Measurements from ENCODE around the gene TUBD1. TPM values are rescaled to one million over a fixed set of nuclear protein-coding genes. Genes with fewer than 3 reads are reported as not detected.

Gene TUBD1
- total RNA-seq, 2 donors from 2014 or later: 6.9 to 7.5 TPM

- TF ChIP-seq POLR2A (IDR thresholded peaks at IDR 0.05): no peak
- TF ChIP-seq, protein P1, sequence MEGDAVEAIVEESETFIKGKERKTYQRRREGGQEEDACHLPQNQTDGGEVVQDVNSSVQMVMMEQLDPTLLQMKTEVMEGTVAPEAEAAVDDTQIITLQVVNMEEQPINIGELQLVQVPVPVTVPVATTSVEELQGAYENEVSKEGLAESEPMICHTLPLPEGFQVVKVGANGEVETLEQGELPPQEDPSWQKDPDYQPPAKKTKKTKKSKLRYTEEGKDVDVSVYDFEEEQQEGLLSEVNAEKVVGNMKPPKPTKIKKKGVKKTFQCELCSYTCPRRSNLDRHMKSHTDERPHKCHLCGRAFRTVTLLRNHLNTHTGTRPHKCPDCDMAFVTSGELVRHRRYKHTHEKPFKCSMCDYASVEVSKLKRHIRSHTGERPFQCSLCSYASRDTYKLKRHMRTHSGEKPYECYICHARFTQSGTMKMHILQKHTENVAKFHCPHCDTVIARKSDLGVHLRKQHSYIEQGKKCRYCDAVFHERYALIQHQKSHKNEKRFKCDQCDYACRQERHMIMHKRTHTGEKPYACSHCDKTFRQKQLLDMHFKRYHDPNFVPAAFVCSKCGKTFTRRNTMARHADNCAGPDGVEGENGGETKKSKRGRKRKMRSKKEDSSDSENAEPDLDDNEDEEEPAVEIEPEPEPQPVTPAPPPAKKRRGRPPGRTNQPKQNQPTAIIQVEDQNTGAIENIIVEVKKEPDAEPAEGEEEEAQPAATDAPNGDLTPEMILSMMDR (IDR thresholded peaks at IDR 0.05): no peak
- Histone ChIP-seq H3K27me3 (no peaks in the 10 kb centered on the region), H3K4me3 (no peak overlapping the region), H3K9me3 (no peaks in the 10 kb centered on the region), H3K27ac (peak overlapping the region; percentile 82 to 95 (median 84)), H3K4me1 (peaks cover 66% of the 10 kb centered on the region), H3K36me3 (replicated peaks in 1 of 2; ENCODE audit: insufficient read depth in 1 of 2, low read depth in 2 of 2) (no peaks in the 10 kb centered on the region)
- DNase-seq (no peak), ATAC-seq (no peak)
- WGBS, 2 donors: 68 to 75% methylated on average over 2 of the region's 2 CpGs
- intact Hi-C loops (cut with DNase I): no loop called here
These were observed 64.3 kb downstream of the TUBD1 start for GRCh38 chr17:59828478-59828760.

DNA sequence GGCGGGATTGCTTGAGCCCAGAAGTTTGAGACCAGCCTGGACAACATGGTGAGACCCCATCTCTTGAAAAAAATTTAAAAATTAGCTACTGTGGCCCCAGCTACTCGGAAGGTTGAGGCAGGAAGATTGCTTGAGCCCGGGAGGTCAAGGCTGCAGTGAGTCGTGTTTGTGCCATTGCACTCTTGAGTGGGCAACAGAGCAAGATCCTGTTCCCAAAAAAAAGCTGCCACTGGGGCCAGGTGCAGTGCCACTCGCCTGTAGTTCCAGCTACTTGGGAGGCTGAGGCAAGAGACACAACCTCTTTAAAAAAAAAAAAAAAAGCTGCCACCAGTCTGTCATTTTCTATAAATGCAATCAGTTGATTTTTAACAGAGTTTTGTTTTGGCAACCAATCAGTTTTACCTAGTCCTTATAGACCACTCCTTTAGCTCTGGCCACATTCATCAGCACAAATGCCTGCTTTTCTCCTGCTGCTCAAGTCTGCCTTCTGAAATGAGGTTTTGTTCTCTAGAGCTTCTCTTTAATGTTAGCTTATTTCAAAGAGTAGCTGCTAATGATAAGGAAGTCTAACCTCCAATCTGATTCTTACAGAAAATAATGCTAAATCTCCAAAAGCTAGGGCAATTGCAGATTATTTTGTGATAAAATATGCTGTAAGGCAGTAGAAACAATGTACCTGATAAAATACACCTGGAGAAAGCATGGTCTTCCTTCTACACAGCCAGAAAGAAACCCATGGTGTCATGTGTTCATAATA is 64.8 kb downstream of the TUBD1 start:
- Histone ChIP-seq H3K4me1 (peaks cover 62% of the 10 kb centered on the region), H3K4me3 (no peak overlapping the region), H3K36me3 (replicated peaks in 1 of 2; ENCODE audit: insufficient read depth in 1 of 2, low read depth in 2 of 2) (no peaks in the 10 kb centered on the region), H3K27me3 (no peaks in the 10 kb centered on the region), H3K27ac (peak overlapping the region; percentile 82 to 95 (median 84)), H3K9me3 (no peaks in the 10 kb centered on the region)
- 69 to 74% methylated on average over 5 of the region's 5 CpGs for WGBS, 2 donors
- ATAC-seq (no peak), DNase-seq (no peak)
- TF ChIP-seq, protein P1 (IDR thresholded peaks at IDR 0.05): no peak
- peak in 1 of 3 donors; percentile 21 for TF ChIP-seq POLR2A (IDR thresholded peaks at IDR 0.05)
- intact Hi-C loops (cut with DNase I): no loop called here

GRCh38 chr17:59826706-59827453 is 65.9 kb downstream of the TUBD1 start:
- H3K4me3 ChIP-seq: no peak overlapping the region
- no peak for ATAC-seq
- H3K4me1 ChIP-seq: peaks cover 58% of the 10 kb centered on the region
- H3K9me3 ChIP-seq: no peaks in the 10 kb centered on the region
- H3K36me3 ChIP-seq (replicated peaks in 1 of 2; ENCODE audit: insufficient read depth in 1 of 2, low read depth in 2 of 2): no peaks in the 10 kb centered on the region
- WGBS, 2 donors: 85 to 93% methylated on average over 4 of the region's 4 CpGs
- no peak for DNase-seq
- H3K27ac ChIP-seq: peak overlapping the region in 3 of 4 donors; percentile 84 to 95 (median 85)
- no peaks in the 10 kb centered on the region for H3K27me3 ChIP-seq
- intact Hi-C loops (cut with DNase I): no loop called here
- TF ChIP-seq POLR2A (IDR thresholded peaks at IDR 0.05): no peak
- TF ChIP-seq, protein P1 (IDR thresholded peaks at IDR 0.05): no peak

- Histone ChIP-seq H3K36me3 (replicated peaks in 1 of 2; ENCODE audit: insufficient read depth in 1 of 2, low read depth in 2 of 2) (no peaks in the 10 kb centered on the region), H3K27ac (peak overlapping the region in 1 of 4 donors; percentile 40), H3K9me3 (no peaks in the 10 kb centered on the region), H3K4me1 (peaks cover 46% of the 10 kb centered on the region), H3K4me3 (no peak overlapping the region), H3K27me3 (no peaks in the 10 kb centered on the region)
- no peak for DNase-seq
- WGBS, 2 donors: 72 to 88% methylated on average over 5 of the region's 5 CpGs
- intact Hi-C loops (cut with DNase I): no loop called here
- ATAC-seq: no peak
- TF ChIP-seq, protein P1 (IDR thresholded peaks at IDR 0.05): no peak
- TF ChIP-seq POLR2A (IDR thresholded peaks at IDR 0.05): no peak
These were observed 67.0 kb downstream of the TUBD1 start for GRCh38 chr17:59825533-59826322.

Data from body of pancreas (tissue), 4 donors.